Mesothelial cell of epicardium (in vitro differentiated cells): ENCODE results near the gene CAMKMT. TPM values are rescaled to one million over a fixed set of nuclear protein-coding genes. Genes with fewer than 3 reads are reported as not detected.

ENCODE experiments used
- DNase-seq, 2 experiments: peaks; one replicate each; pipeline ENCODE4 v3.0.0; 2021; ENCODE audit warnings: low spot score in 2 of 2; ENCODE audit not compliant: unreplicated experiment in 2 of 2
- H3K27ac Mint-ChIP-seq: 2 replicates; pipeline ENCODE4 v1.8.0; 2021; ENCODE audit warnings: mixed read lengths
- H3K27me3 Mint-ChIP-seq: 2 replicates; pipeline ENCODE4 v1.8.0; 2021; ENCODE audit warnings: low read depth, mixed read lengths
- H3K36me3 Mint-ChIP-seq: 2 replicates; pipeline ENCODE4 v1.8.0; 2021; ENCODE audit warnings: mixed read lengths
- H3K4me1 Mint-ChIP-seq: 2 replicates; pipeline ENCODE4 v1.8.0; 2021; ENCODE audit warnings: mixed read lengths
- H3K4me3 Mint-ChIP-seq: 2 replicates; pipeline ENCODE4 v1.8.0; 2021; ENCODE audit warnings: mild to moderate bottlenecking, moderate library complexity, mixed read lengths
- H3K9me3 Mint-ChIP-seq: 2 replicates; pipeline ENCODE4 v1.8.0; 2021; ENCODE audit warnings: mixed read lengths
- CTCF ChIP-seq: fragments of 200-600 bp; sonication (generic); IDR thresholded peaks from one replicate; pipeline ENCODE4 v1.5.0; 2021; ENCODE audit warnings: antibody characterized with exemption; ENCODE audit not compliant: unreplicated experiment
- total RNA-seq: library from RNA; stranded (reverse); gene quantifications from 3 replicates; pipeline ENCODE4 v1.2.1, GENCODE V29; 2021

CAMKMT gene
- total RNA-seq, 1 donor from 2014 or later, result 8.3 TPM

DNA sequence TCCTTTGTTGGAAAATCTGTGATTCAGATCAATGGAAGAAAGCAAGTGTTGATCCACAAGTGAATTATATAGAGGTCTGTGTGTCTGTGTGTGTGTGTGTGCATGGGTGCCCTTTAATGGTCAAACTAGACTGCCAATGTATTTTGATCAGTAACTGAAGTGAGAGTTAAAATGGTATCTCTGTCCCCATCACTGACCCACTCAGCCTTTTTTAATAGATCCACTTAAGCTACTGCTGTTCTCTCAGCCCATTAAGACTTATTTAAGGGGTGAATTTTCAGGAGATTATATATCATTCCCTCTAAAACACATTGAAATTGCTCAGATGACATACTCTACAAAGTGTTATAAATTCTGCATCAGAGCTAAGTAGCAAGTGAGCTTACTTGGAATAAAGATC lies 386.0 kb downstream of the CAMKMT start:
- Mint-ChIP-seq H3K9me3 (no peaks in the 10 kb centered on the region), H3K27ac (no peak overlapping the region), H3K4me3 (no peak overlapping the region), H3K27me3 (no peaks in the 10 kb centered on the region), H3K4me1 (peaks cover 10% of the 10 kb centered on the region), H3K36me3 (peaks cover 2% of the 10 kb centered on the region)
- no peak for DNase-seq
- TF ChIP-seq CTCF, result no peak

GRCh38 chr2:44751754-44752479 lies 390.2 kb downstream of the CAMKMT start:
- no peak for TF ChIP-seq CTCF
- no peak overlapping the region for H3K27ac Mint-ChIP-seq
- H3K4me1 Mint-ChIP-seq, result peaks cover 2% of the 10 kb centered on the region
- no peaks in the 10 kb centered on the region for H3K27me3 Mint-ChIP-seq
- no peak for DNase-seq
- H3K36me3 Mint-ChIP-seq, result peaks cover 2% of the 10 kb centered on the region
- no peak overlapping the region for H3K4me3 Mint-ChIP-seq
- H3K9me3 Mint-ChIP-seq, result no peaks in the 10 kb centered on the region

- no peak for TF ChIP-seq CTCF
- H3K27me3 Mint-ChIP-seq, result no peaks in the 10 kb centered on the region
- no peak overlapping the region for H3K27ac Mint-ChIP-seq
Observed at GRCh38 chr2:44752761-44753160, 391.0 kb downstream of the CAMKMT start.

GRCh38 chr2:44753552-44754285 lies 392.0 kb downstream of the CAMKMT start:
- Mint-ChIP-seq H3K9me3 (no peaks in the 10 kb centered on the region), H3K36me3 (peaks cover 2% of the 10 kb centered on the region), H3K4me1 (no peaks in the 10 kb centered on the region), H3K27ac (no peak overlapping the region), H3K27me3 (no peaks in the 10 kb centered on the region), H3K4me3 (no peak overlapping the region)
- no peak for DNase-seq
- TF ChIP-seq CTCF, result no peak

More at GRCh38 chr2:44752761-44753160, 391.0 kb downstream of the CAMKMT start:
- H3K9me3 Mint-ChIP-seq, result no peaks in the 10 kb centered on the region
- no peaks in the 10 kb centered on the region for H3K4me1 Mint-ChIP-seq
- H3K36me3 Mint-ChIP-seq, result peaks cover 2% of the 10 kb centered on the region
- no peak overlapping the region for H3K4me3 Mint-ChIP-seq
- no peak for DNase-seq

DNA sequence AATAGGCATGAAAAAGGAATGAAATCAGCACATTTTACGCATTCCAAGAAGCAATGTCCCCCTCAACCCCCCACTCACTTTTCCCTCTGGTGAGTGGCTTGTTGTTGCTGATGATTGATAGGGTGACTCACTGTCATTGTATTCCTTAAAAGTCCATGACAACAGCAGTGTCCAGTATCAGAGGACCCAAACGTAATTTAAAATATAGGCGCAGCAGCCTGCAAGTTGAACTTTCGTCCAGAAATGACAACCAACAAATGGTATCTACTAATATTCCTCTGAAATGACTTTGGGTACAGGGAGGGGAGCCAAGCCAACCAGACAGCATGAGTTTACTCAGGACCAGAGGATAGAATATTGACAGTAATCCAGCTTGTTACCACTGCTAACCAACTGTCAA lies 396.8 kb downstream of the CAMKMT start:
- Mint-ChIP-seq H3K27ac (no peak overlapping the region), H3K27me3 (peaks cover 33% of the 10 kb centered on the region), H3K4me1 (no peaks in the 10 kb centered on the region), H3K4me3 (no peak overlapping the region), H3K36me3 (no peaks in the 10 kb centered on the region), H3K9me3 (no peaks in the 10 kb centered on the region)
- no peak for TF ChIP-seq CTCF
- DNase-seq, result no peak
